GM04504 (cell line): ENCODE measurements around the gene PGD.
"Not testable (repeated sequence)": the region's sequence is repeated elsewhere in the genome, so short reads cannot be mapped to it uniquely, and the experiment has no call there.

Experiments used
- DNase-seq: peaks from one replicate; pipeline ENCODE4 v3.0.0-alpha.2; 2012; ENCODE audit warnings: low read depth

Gene PGD

DNA sequence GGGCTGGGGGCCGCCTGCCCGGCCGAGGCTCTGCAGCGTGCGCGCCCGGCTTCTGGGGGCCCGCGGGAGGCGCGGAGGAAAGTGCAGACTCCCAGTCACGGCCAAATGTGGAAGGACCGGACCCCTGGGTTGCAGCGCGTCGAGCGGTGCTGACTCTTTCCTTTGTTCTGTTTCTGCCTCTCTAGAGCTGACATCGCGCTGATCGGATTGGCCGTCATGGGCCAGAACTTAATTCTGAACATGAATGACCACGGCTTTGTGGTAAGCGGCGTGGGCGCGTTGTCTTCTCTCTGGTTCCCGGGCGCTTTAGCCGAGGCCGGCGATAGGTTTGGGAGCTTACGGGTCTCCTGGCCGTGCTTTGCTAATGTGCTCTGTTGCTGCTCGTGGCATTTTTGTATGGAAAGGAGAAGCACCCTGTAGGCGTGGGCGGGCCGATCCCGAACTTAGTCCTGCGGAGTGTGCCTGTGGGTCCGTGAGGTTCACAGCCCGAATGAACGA, 629 bp downstream of the PGD start:
- DNase-seq, result no peak

- no peak for DNase-seq
Observed at GRCh38 chr1:10400013-10400412, 1.1 kb downstream of the PGD start.

- no peak for DNase-seq
Observed at GRCh38 chr1:10401281-10401680, 2.4 kb downstream of the PGD start.

- DNase-seq, result no peak
Observed at GRCh38 chr1:10402729-10403274, 3.9 kb downstream of the PGD start.

- no peak for DNase-seq
Observed at GRCh38 chr1:10407201-10407600, 8.3 kb downstream of the PGD start.

GRCh38 chr1:10415211-10415930, 16.5 kb downstream of the PGD start:
- DNase-seq, result no peak

DNA sequence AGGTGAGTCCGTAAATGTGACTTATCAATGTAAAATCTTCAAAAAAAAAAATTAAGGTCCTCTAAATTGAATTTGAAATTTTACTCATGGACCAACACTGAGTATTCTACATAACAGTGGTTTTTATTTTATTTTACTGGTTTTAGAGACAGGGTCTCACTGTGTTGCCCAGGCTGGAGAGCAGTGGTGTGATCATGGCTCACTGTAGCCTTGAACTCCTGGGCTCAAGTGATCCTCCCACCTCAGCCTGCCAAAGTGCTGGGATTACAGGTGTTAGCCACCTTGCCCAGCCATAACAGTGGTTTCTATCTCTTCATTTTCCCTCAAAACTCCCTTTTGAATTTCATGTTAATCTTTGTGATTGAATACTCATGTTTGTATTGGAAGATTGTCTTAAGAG, 17.1 kb downstream of the PGD start:
- DNase-seq, result not testable (repeated sequence)

GRCh38 chr1:10418741-10419140, 19.9 kb downstream of the PGD start:
- DNase-seq, result not testable (repeated sequence)

GRCh38 chr1:10419351-10419750, 20.5 kb downstream of the PGD start:
- no peak for DNase-seq

GRCh38 chr1:10421637-10422036, 22.8 kb downstream of the PGD start:
- no peak for DNase-seq

DNA sequence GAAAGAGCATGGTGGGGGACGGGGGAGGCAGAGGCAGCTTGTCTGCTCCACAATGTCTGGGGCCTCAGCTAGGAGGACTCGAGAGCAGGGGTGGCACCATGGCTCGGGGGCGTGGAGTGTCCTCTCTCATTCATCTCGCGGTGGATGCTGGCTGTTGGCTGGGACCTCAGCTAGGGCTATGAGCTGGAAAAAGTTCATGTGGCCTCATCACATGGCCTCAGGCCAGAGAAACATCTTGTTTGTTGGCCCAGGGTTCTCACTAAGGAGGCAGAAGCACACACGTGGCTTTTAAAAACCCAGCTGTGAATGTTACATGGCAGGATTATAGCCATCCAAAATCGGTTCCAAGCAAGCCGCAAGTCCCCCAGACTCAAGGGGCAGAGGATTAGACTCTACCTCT, 25.2 kb downstream of the PGD start:
- peak; percentile 68 for DNase-seq

GRCh38 chr1:10424651-10425050, 25.8 kb downstream of the PGD start:
- no peak for DNase-seq

GRCh38 chr1:10425826-10426534, 27.1 kb downstream of the PGD start:
- DNase-seq, result not testable (repeated sequence)

GRCh38 chr1:10426535-10426848, 27.6 kb downstream of the PGD start:
- not testable (repeated sequence) for DNase-seq

DNA sequence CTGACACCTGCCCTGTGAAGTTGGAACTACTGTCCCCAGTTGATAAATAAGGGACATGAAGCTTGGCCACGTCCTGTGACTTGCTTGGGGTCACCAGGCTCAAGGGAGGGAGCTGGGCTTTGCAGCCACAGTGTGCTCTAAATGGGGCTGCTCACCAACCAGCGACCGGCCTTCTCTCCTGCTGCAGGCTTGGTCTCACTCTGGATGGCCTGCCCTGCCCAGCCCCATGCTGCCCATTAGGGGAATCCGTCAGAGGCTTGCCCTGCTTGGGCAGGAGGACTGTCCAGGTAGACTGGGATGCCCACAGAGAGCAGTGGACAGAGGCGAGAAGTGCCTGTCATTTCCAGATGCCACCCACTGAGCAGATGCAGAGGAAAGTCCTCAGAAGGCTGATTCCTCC, 30.1 kb downstream of the PGD start:
- DNase-seq, result no peak

GRCh38 chr1:10429868-10430215, 31.0 kb downstream of the PGD start:
- DNase-seq, result no peak

DNA sequence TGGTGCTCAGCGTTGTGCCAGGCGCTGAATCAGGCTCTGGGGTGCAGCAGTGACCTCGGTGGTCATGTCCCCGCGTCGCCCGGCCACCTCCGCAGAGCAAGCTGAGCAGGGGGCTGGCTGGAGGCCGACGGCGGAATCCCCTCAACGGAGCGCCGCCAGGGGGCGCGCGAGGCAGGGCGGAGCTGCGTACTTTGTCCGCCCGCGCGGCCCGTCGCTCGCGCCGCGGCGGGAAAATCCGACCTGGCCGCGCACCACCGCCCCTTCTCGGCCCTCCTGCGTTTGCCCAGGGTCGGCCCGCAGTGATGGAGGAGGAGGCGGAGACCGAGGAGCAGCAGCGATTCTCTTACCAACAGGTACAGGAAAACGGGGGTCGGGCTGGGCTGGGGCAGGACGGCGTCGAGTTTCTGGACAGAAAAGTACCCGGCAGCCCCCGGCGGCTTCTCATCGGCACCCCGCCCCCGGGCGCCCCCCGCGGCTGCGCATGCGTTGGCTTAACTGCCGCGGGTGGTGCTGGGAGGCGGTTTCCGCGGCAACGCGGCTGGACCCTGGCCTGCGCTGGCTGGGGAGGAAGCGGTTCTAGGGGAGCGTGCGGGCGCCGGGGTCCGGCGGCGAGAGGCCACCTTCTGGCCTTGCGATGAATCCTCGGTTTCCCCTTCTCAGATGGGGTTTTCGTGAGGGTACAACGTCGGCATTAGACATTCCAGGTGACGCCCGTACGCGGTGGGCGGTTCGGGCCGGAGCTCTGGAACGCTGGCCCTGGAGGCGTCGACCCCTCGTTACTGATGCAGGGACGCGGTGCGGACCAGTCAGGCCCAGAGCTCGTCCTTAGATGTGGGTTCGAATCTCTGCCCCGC, 31.6 kb downstream of the PGD start, which contains the start of gene CENPS:
Gene CENPS, plus strand, starts transcription at position 218 of the 854 bp plus-strand sequence. Its CDS starts 85 bp downstream, at position 303.
- DNase-seq, result peak; percentile 78

DNA sequence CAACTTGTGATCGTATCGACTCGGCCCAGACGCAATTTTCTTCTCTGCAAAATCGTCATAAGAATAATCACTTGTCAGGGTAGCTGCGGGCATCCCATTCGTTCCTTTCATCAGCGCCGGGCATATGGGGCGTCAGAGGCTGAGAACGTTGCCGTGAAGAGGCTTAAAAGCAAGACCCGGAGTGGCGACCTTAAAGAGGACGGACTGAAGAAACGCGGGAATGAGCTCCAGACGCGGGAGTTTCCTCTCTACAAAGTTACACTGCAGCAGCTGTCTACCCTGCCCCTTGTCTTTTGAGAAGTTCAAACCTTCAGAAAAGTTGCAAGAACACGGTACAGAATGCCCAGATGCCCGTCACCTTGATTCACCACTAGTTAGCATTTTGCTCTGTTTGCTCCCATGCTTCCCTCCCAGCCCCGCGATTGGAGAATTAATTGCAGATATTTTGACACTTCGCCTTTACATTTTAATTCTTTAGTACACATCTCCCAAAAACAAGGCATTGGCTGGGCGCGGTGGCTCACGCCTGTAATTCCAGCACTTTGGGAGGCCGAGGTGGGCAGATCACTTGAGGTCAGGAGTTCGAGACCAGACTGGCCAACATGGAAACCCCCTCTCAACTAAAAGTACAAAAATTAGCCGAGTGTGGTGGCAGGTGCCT, 32.3 kb downstream of the PGD start:
- no peak for DNase-seq

DNA sequence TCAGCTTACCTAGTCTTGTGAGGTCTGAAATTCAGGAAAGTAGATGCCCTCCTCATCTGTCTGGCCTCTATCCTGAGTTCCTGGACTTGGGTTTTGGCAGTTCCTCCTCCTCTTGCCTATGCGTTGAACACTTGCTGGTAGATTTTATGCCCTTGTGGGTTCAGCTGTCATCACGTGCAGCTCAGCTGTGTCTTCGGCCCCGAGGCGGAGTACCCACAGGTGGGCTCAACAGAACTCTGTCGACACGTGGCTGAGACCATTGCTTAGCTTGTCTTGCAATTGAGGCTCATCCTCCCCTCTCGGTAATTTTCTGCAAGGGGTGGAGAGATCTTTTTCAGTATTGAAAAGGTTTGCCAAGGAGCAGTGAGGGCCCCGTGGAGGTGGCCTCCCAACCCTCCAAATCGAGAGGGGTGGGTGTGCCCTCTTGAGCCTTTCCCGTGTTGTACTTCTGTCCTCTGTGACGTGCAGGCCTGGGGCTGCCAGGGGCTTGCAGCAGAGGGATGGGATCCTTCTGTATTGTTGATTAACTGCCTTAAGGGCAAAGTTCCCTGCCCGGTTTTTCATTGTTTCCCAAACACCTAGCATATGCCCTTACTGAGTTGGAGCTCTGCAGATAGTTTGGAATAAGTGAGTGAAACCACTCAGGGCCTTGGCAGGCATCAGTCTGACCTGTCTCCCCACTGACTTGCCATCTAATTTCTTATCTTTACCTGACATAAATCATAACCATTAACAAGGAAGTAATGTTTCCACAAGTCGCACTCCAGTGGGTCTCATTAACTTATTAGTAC, 34.2 kb downstream of the PGD start:
- no peak for DNase-seq

DNA sequence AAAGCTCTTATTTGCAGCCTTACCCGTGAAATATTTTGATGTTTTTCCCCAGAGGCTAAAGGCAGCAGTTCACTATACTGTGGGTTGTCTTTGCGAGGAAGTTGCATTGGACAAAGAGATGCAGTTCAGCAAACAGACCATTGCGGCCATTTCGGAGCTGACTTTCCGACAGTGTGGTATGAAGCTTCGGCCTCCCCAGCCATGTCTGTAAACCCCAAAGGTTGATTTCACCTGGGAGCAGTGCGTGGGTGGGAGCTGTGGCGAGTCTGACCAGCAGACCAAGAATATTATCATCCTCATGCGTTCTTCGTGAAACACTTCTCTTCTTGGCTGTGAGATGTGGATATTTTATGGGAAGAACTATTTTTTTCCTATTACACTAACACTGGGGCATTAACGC, 34.9 kb downstream of the PGD start:
- DNase-seq, result no peak

DNA sequence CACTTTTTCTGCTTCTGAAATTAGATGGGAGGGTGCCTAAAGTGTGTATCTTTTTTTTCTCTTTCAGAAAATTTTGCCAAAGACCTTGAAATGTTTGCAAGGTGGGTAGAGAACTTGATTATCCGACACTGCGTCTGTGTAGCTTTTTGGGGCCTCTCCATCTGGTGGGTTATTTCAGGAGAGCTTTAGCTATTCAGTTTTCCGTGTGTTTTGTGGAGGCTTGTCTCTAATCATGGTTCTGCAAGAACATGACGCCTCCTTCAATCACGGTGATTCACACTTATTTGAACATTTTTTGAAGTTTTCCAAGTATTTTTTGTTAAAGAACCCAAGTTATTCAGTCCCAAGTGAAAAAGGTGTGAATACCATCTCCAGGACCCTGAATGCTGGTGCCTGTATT, 35.7 kb downstream of the PGD start:
- no peak for DNase-seq
